ENCODE results near the gene SDCBP2. TPM values are rescaled to one million over a fixed set of nuclear protein-coding genes. Genes with fewer than 3 reads are reported as not detected.

Gene SDCBP2
- polyA plus RNA-seq, 1 donor (not counting 4 experiments of a cell fraction or from before 2014, with no cell fraction given): 36.0 TPM

DNA sequence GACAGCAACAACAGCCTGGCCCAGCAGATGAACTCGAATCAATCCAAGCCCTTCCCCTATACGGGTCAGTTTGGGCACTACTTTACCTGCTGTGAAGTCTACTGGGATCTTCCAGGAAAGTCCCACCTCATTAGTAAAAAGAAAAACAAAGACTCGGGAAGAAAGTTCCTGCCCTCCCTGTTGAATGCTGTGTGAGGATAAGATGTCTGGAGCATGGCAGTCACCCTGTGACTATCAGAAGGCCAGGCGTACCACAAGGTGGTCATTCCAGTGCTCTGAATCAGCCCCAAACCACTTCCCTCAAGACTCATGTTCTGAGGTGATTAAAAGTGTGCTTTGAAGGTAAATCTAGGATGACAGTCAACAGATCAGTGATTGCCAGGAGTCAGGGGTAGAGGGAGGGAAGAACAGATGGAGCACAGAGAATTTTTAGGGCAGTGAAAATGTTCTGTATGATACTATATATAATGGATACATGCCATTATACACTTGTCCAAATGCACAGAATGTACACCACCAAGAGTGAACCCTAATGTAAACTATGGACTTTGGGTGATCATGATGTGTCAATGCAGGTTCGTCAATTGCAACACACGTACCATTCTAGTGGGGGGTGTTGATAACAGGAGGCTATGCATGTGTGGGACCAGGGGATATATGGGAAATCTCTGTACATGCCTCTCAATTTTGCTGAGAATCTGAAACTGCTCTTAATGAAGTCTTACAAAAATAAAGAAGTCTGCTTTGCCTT is 49.2 kb upstream of the SDCBP2 start:
- dilution Hi-C loops (cut with MboI; ENCODE audit: extremely low pct_ligation_motif_present, low sequenced_read_pairs): no loop called here
- Histone ChIP-seq H3K27ac (ENCODE audit: control insufficient read depth, insufficient read depth, low read length) (peak overlapping the region; percentile 79), H3K4me2 (ENCODE audit: control insufficient read depth, extremely low read depth, insufficient read depth, low read depth, low read length) (peak overlapping the region; percentile 46), H3K9ac (ENCODE audit: control insufficient read depth, extremely low read depth, insufficient read depth, low read length) (peak overlapping the region; percentile 1), H4K20me1 (ENCODE audit: control insufficient read depth, extremely low read depth, insufficient read depth, low read length) (peaks cover 55% of the 10 kb centered on the region), H3K27me3 (ENCODE audit: control insufficient read depth, extremely low read depth, insufficient read depth, low read length) (no peaks in the 10 kb centered on the region), H3K79me2 (ENCODE audit: control insufficient read depth, insufficient read depth, low read length) (peaks cover 99% of the 10 kb centered on the region), H3K36me3 (ENCODE audit: control insufficient read depth in 2 of 2, extremely low read depth in 1 of 2, insufficient read depth in 2 of 2, low read length in 2 of 2) (peaks cover 11 to 35% of the 10 kb centered on the region in 2 experiments), H3K4me3 (ENCODE audit: control insufficient read depth in 2 of 3, extremely low read depth in 1 of 3, insufficient read depth in 2 of 3, low read depth in 1 of 3, low read length in 3 of 3) (no peak overlapping the region), H3K4me1 (ENCODE audit: control insufficient read depth, extremely low read depth, insufficient read depth, low read length) (peaks cover 46% of the 10 kb centered on the region), H3K9me3 (ENCODE audit: control insufficient read depth, low read depth, low read length) (no peaks in the 10 kb centered on the region), H2AFZ (ENCODE audit: control insufficient read depth, low read length) (no peak overlapping the region), H3K9me1 (ENCODE audit: control insufficient read depth, extremely low read depth, insufficient read depth, low read length) (peaks cover 9% of the 10 kb centered on the region)
- DNase-seq (ENCODE audit: low read depth, low spot score) (peak; percentile 60), FAIRE-seq (peak; percentile 97)
- TF ChIP-seq, protein P1, sequence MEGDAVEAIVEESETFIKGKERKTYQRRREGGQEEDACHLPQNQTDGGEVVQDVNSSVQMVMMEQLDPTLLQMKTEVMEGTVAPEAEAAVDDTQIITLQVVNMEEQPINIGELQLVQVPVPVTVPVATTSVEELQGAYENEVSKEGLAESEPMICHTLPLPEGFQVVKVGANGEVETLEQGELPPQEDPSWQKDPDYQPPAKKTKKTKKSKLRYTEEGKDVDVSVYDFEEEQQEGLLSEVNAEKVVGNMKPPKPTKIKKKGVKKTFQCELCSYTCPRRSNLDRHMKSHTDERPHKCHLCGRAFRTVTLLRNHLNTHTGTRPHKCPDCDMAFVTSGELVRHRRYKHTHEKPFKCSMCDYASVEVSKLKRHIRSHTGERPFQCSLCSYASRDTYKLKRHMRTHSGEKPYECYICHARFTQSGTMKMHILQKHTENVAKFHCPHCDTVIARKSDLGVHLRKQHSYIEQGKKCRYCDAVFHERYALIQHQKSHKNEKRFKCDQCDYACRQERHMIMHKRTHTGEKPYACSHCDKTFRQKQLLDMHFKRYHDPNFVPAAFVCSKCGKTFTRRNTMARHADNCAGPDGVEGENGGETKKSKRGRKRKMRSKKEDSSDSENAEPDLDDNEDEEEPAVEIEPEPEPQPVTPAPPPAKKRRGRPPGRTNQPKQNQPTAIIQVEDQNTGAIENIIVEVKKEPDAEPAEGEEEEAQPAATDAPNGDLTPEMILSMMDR (optimal IDR thresholded peaks at IDR 0.05 in 1 of 3, IDR thresholded peaks at IDR 0.05 in 1 of 3, conservative IDR thresholded peaks at IDR 0.05 in 1 of 3; ENCODE audit: extremely low read depth in 1 of 3, insufficient read depth in 2 of 3, low read length in 3 of 3): no peak
- TF ChIP-seq EZH2 (IDR thresholded peaks at IDR 0.05; ENCODE audit: low read length): no peak

DNA sequence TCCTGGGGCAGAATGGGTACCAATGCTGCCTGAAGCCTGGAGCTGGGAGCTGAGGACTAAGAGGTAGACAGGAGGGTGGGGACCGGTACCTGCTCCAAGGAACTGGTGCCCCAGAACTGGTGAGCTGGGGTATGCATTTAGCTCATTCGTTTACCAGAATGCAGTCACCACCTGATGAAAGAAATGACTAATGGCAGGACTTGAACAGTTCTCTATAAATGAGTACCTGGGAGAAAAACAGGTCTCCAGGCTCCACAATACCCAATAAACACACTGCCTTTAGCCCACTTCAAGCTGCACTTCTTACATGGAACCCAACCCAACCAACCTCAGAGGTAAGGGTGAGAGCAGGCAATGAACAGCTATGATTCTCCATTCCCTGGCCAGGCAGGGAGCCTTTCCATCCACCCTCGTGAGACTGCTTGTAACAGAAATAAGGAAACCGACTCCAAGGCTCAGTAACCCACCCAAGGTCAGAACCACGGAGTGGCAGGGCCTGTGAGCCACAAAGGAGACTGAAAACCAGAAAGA is 48.5 kb upstream of the SDCBP2 start:
- Histone ChIP-seq H3K9me3 (ENCODE audit: control insufficient read depth, low read depth, low read length) (no peaks in the 10 kb centered on the region), H3K27me3 (ENCODE audit: control insufficient read depth, extremely low read depth, insufficient read depth, low read length) (no peaks in the 10 kb centered on the region), H3K4me1 (ENCODE audit: control insufficient read depth, extremely low read depth, insufficient read depth, low read length) (peaks cover 40% of the 10 kb centered on the region), H3K27ac (ENCODE audit: control insufficient read depth, insufficient read depth, low read length) (peak overlapping the region; percentile 79), H3K79me2 (ENCODE audit: control insufficient read depth, insufficient read depth, low read length) (peaks cover 97% of the 10 kb centered on the region), H3K4me3 (ENCODE audit: control insufficient read depth in 2 of 3, extremely low read depth in 1 of 3, insufficient read depth in 2 of 3, low read depth in 1 of 3, low read length in 3 of 3) (no peak overlapping the region), H3K9ac (ENCODE audit: control insufficient read depth, extremely low read depth, insufficient read depth, low read length) (peak overlapping the region; percentile 1), H3K4me2 (ENCODE audit: control insufficient read depth, extremely low read depth, insufficient read depth, low read depth, low read length) (peak overlapping the region; percentile 46), H4K20me1 (ENCODE audit: control insufficient read depth, extremely low read depth, insufficient read depth, low read length) (peaks cover 47% of the 10 kb centered on the region), H3K9me1 (ENCODE audit: control insufficient read depth, extremely low read depth, insufficient read depth, low read length) (peaks cover 5% of the 10 kb centered on the region), H3K36me3 (ENCODE audit: control insufficient read depth in 2 of 2, extremely low read depth in 1 of 2, insufficient read depth in 2 of 2, low read length in 2 of 2) (peaks cover 10 to 31% of the 10 kb centered on the region in 2 experiments), H2AFZ (ENCODE audit: control insufficient read depth, low read length) (no peak overlapping the region)
- dilution Hi-C loops (cut with MboI; ENCODE audit: extremely low pct_ligation_motif_present, low sequenced_read_pairs): no loop called here
- no peak for DNase-seq (ENCODE audit: low read depth, low spot score)
- TF ChIP-seq EZH2 (IDR thresholded peaks at IDR 0.05; ENCODE audit: low read length): no peak
- FAIRE-seq: peak; percentile 17

Measured in keratinocyte (primary cell).